Subcutaneous adipose tissue (tissue), 4 donors: ENCODE results near the gene TUBE1. TPM values are rescaled to one million over a fixed set of nuclear protein-coding genes. Genes with fewer than 3 reads are reported as not detected.

Experiments used
- total RNA-seq, 4 donors: library from RNA; depleted of rRNA; stranded (reverse); fragments of >200 nt; gene quantifications; one replicate each; pipeline ENCODE4 v1.1.0, GENCODE V29; 2016
- TF ChIP-seq, protein P1 (sequence below): fragments of 450-650 bp; IDR thresholded peaks from one replicate; pipeline ENCODE4 v1.5.1; 2016; ENCODE audit warnings: low read depth, mild to moderate bottlenecking, control low read depth, antibody characterized with exemption, moderate library complexity

The TUBE1 gene
- total RNA-seq, 4 donors from 2014 or later, result 27.2 to 57.6 (median 34.7) TPM

DNA sequence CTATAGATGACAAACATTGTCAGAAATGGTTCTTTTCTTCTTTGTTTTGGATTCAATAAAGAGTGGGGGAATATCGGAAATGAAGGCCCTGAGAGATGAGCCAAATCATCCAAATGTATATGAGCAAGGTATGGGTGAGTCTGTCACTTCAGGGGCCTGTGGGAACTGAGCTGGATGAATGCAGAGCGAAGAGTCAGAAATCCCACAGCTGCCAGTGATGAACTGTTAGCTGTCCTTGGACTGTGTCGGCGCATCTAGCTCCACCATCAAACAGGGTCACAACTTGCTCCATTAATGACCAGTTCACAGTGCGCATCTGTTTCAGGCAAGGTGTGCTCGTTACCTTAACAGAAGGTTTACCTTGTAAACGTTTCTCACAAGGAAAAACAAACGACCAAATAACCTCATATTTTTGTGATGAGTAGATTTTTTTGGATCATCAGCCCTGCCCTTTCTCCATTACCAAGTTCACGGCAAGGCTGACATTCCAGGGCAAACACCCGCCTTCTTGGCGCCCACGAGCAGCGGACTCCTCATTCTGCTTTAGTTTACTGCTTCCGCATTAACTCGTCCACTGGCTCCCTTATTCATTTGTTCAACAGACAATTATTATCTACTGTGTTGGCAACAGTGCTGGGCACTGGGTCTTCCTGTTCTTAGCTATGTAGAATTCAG, 48.4 kb downstream of the TUBE1 start:
- TF ChIP-seq, protein P1, sequence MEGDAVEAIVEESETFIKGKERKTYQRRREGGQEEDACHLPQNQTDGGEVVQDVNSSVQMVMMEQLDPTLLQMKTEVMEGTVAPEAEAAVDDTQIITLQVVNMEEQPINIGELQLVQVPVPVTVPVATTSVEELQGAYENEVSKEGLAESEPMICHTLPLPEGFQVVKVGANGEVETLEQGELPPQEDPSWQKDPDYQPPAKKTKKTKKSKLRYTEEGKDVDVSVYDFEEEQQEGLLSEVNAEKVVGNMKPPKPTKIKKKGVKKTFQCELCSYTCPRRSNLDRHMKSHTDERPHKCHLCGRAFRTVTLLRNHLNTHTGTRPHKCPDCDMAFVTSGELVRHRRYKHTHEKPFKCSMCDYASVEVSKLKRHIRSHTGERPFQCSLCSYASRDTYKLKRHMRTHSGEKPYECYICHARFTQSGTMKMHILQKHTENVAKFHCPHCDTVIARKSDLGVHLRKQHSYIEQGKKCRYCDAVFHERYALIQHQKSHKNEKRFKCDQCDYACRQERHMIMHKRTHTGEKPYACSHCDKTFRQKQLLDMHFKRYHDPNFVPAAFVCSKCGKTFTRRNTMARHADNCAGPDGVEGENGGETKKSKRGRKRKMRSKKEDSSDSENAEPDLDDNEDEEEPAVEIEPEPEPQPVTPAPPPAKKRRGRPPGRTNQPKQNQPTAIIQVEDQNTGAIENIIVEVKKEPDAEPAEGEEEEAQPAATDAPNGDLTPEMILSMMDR, result no peak

GRCh38 chr6:112038268-112038667, 49.0 kb downstream of the TUBE1 start:
- TF ChIP-seq, protein P1, result no peak

DNA sequence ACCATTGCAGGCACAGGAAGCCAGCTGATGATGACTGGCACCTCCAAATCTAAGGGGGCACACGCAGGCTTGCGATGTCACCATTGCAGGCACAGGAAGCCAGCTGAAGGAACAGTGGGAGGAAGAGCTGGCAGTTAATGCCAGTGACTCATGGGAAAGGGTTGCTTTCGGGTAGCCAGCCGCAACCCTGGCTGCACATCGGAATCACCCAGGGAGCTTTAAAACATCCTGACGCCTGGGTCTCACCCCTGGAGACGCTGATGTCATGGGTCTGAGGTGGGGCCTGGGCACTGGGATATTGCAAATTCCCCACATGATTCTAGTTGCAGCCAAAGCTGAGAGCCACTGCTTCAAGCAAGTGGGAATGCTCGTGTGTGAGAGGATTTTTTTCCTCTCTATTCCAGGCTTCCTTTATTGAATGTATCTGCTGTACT, 49.5 kb downstream of the TUBE1 start:
- TF ChIP-seq, protein P1, result no peak

- TF ChIP-seq, protein P1, result no peak
Observed at GRCh38 chr6:112036088-112036637, 51.1 kb downstream of the TUBE1 start.

DNA sequence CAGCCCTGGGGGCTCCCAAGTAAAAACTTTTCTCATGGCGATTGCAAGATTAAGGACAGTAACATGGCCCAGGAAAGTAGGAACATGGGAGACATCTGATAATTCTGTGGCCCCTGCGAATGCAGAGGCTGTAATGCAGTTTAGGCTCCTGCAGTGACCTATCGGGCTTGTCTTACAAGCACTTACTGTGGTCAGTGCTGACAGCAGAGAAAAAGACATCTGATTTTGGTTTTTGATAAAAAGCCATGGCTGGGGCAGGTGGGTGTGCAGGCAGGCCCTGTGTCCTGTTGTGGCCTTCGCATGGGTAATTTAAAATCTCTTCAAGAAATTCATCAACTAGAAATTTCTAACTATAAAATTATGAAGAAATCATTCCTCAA, 52.7 kb downstream of the TUBE1 start:
- TF ChIP-seq, protein P1, result no peak

- TF ChIP-seq, protein P1, result no peak
Observed at GRCh38 chr6:112033791-112034615, 53.3 kb downstream of the TUBE1 start.

DNA sequence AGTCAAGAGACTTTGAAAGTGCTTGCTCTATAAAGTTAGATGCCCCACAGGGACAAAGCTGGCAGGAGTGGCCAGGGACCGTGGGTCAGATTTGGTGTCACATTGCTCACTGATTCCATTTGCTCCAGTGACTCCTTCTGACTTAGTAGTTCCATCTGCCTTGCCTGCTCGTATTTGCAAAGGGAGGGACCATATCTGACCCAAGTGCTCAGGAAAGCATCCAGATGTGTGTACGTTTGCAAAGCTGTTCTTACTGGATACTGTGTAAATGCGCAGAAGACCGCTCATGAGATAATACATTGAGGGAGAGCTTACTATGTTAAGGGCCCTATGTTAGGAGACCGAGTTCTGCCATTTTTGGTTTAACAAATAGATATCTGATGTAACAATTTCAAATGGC, 54.6 kb downstream of the TUBE1 start:
- TF ChIP-seq, protein P1, result no peak
